NCI-H1048 (cell line): ENCODE measurements around the gene ADCY9.

Experiments used
- DNase-seq: peaks from one replicate; lab custom pipeline; 2025; lab: John Stamatoyannopoulos, UW

Gene ADCY9

GRCh38 chr16:4028144-4028543 lies 88.1 kb downstream of the ADCY9 start:
- DNase-seq = no peak

GRCh38 chr16:4026854-4027253 lies 89.4 kb downstream of the ADCY9 start:
- DNase-seq = no peak

- no peak for DNase-seq
Measured at GRCh38 chr16:4025428-4025827, 90.8 kb downstream of the ADCY9 start.

- DNase-seq = no peak
Measured at GRCh38 chr16:4021916-4022315, 94.3 kb downstream of the ADCY9 start.

- no peak for DNase-seq
Measured at GRCh38 chr16:4021070-4021779, 95.0 kb downstream of the ADCY9 start.

GRCh38 chr16:4019371-4019791 lies 96.9 kb downstream of the ADCY9 start:
- no peak for DNase-seq

GRCh38 chr16:4018391-4018790 lies 97.9 kb downstream of the ADCY9 start:
- DNase-seq = no peak

GRCh38 chr16:4017807-4018206 lies 98.4 kb downstream of the ADCY9 start:
- no peak for DNase-seq

GRCh38 chr16:4016658-4017057 lies 99.6 kb downstream of the ADCY9 start:
- no peak for DNase-seq

GRCh38 chr16:4016005-4016352 lies 100.3 kb downstream of the ADCY9 start:
- DNase-seq = no peak

GRCh38 chr16:4015275-4016004 lies 100.8 kb downstream of the ADCY9 start:
- DNase-seq = no peak

- DNase-seq = no peak
Measured at GRCh38 chr16:4011940-4012629, 104.2 kb downstream of the ADCY9 start.

- no peak for DNase-seq
Measured at GRCh38 chr16:4011225-4011939, 104.9 kb downstream of the ADCY9 start.

GRCh38 chr16:4010225-4011158 lies 105.8 kb downstream of the ADCY9 start:
- DNase-seq = no peak

- DNase-seq = no peak
Measured at GRCh38 chr16:4009177-4009576, 107.1 kb downstream of the ADCY9 start.

GRCh38 chr16:4008116-4008515 lies 108.1 kb downstream of the ADCY9 start:
- DNase-seq = no peak

GRCh38 chr16:4006397-4006999 lies 109.7 kb downstream of the ADCY9 start:
- DNase-seq = no peak

- DNase-seq = no peak
Measured at GRCh38 chr16:4005731-4006130, 110.5 kb downstream of the ADCY9 start.

- DNase-seq = no peak
Measured at GRCh38 chr16:4005281-4005680, 111.0 kb downstream of the ADCY9 start.

GRCh38 chr16:4004206-4004605 lies 112.0 kb downstream of the ADCY9 start:
- no peak for DNase-seq

GRCh38 chr16:4003576-4003975 lies 112.7 kb downstream of the ADCY9 start:
- DNase-seq = no peak
